ENCODE data around the gene ME2.
"Not testable (repeated sequence)": the region's sequence is repeated elsewhere in the genome, so short reads cannot be mapped to it uniquely, and the experiment has no call there.

ME2 gene

GRCh38 chr18:50973367-50974126 is 94.6 kb downstream of the ME2 start:
- DNase-seq (ENCODE audit: low read depth, low spot score) = no peak

GRCh38 chr18:50977037-50977760 is 98.3 kb downstream of the ME2 start:
- DNase-seq (ENCODE audit: low read depth, low spot score) = no peak

GRCh38 chr18:50981381-50981780 is 102.5 kb downstream of the ME2 start:
- DNase-seq (ENCODE audit: low read depth, low spot score) = no peak

DNA sequence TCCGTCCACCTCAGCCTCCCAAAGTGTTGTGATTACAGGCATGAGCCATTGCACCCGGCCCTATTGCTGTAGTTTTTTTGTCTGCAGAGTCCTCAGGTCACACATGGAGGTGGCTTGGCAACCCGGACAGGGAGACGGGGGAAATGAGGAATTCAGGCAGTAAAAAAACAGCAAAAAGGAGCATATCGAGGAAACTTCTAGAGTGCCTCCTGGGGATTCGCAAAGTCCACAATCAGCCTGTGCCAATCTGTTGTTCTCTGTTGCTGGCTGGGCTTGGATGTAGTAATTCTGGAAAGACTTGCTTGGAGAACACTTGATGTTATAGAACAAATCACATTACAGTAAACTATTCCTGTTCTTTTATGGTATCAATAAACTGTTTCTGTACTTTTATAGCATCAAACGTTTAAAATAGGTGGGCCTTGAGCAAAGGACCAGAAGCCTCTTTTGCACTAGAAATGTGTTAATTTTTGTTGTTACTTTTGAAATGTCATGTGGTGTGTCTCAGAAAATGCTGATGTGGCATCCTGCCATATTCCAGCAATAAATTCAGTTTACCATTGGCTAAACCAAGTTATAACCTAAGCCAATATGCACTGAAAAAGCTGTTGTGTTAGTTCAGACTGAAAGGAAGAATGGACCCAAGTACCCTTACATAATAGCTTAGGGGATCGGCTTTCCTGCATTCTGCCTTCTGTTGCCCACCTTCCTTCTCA is 103.3 kb downstream of the ME2 start:
- DNase-seq (ENCODE audit: low read depth, low spot score) = no peak

- DNase-seq (ENCODE audit: low read depth, low spot score) = no peak
These were observed 103.9 kb downstream of the ME2 start for GRCh38 chr18:50982802-50983179.

DNA sequence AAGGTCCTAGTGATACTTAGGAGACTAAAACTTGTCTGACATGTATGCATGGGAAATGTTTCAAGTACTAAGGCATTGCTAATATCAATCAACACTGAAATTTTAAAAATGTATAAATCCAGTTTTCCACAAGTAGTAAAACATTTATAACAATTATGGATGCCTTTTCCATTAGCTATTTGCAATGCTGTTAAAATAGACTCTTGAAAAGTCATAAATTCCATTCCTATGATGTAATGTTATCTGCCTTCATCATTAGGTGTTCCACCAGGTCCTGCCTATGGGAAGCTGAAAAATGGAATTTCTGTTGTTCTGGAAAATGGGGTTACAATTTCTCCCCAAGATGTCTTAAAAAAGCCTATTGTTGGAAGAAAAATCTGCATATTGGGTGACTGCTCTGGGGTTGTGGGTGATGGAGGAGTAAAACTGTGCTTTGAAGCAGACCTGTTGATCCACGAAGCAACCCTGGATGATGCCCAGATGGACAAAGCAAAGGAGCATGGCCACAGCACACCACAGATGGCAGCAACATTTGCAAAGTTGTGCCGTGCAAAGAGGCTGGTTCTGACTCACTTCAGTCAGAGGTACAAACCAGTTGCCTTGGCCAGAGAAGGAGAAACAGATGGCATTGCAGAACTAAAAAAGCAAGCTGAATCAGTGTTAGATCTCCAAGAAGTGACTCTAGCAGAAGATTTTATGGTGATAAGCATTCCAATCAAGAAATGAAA is 107.6 kb downstream of the ME2 start:
- DNase-seq (ENCODE audit: low read depth, low spot score) = no peak

DNA sequence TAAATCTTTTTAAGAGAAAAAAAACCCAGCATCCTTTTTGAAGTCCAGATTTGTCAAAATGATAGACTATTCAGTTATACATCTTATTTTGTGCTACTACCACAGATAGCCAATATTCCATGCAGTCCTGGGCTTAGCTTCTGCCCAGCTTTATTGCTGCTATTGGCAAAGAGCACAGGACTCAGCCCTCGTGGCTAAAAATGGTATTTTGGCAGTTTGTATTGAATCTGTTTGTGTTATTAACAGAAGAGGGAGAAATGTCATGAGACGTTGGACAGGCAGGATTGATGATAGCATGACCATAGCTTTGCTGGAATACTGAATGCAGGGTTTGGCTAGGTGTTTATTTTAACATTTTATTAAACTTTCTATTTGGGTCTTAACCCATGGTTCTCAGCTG is 108.3 kb downstream of the ME2 start:
- no peak for DNase-seq (ENCODE audit: low read depth, low spot score)

- DNase-seq (ENCODE audit: low read depth, low spot score) = no peak
These were observed 110.8 kb downstream of the ME2 start for GRCh38 chr18:50989711-50990110.

GRCh38 chr18:50992351-50992762 is 113.4 kb downstream of the ME2 start:
- DNase-seq (ENCODE audit: low read depth, low spot score) = no peak

GRCh38 chr18:50994031-50994430 is 115.1 kb downstream of the ME2 start:
- DNase-seq (ENCODE audit: low read depth, low spot score) = no peak

DNA sequence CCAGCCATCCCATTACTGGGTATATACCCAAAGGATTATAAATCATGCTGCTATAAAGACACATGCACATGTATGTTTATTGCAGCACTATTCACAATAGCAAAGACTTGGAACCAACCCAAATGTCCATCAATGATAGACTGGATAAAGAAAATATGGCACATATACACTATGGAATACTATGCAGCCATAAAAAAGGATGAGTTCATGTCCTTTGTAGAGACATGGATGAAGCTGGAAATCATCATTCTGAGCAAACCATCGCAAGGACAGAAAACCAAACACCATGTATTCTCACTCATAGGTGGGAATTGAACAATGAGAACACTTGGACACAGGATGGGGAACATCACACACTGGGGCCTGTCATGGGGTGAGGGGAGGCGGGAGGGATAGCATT is 124.3 kb downstream of the ME2 start:
- DNase-seq (ENCODE audit: low read depth, low spot score) = not testable (repeated sequence)
